Astrocyte (in vitro differentiated cells and primary cell): ENCODE measurements around the gene COA1. TPM values are rescaled to one million over a fixed set of nuclear protein-coding genes. Genes with fewer than 3 reads are reported as not detected.

Experiments
- DNase-seq: peaks from one replicate; pipeline ENCODE4 v3.0.0-alpha.2; 2010; ENCODE audit warnings: low read depth
- FAIRE-seq: peaks from 2 replicates; lab custom pipeline; 2011; peaks lifted over from hg19 to GRCh38; lab: Jason Lieb, UNC
- H2AFZ ChIP-seq: 2 replicates; pipeline ENCODE4 v1.6.0; 2012; ENCODE audit warnings: low read depth, low read length, inconsistent platforms
- H3K27ac ChIP-seq: 2 replicates; pipeline ENCODE4 v1.5.1; 2011; ENCODE audit warnings: low read depth, low read length, inconsistent platforms
- H3K27me3 ChIP-seq: 2 replicates; pipeline ENCODE4 v1.6.0; 2011; ENCODE audit warnings: low read length, inconsistent platforms; ENCODE audit not compliant: insufficient read depth
- H3K36me3 ChIP-seq: 2 replicates; pipeline ENCODE4 v1.5.1; 2011; ENCODE audit warnings: low read length, inconsistent platforms; ENCODE audit not compliant: insufficient read depth
- H3K4me1 ChIP-seq: 2 replicates; pipeline ENCODE4 v1.5.1; 2011; ENCODE audit warnings: low read length, inconsistent platforms; ENCODE audit not compliant: insufficient read depth
- H3K4me2 ChIP-seq: 2 replicates; pipeline ENCODE4 v1.6.0; 2012; ENCODE audit warnings: low read length, inconsistent platforms
- H3K4me3 ChIP-seq: 2 replicates; pipeline ENCODE4 v1.5.1; 2011; ENCODE audit warnings: low read depth, mild to moderate bottlenecking, low read length, inconsistent platforms; ENCODE audit not compliant: insufficient read depth
- H3K79me2 ChIP-seq: 2 replicates; pipeline ENCODE4 v1.6.0; 2012; ENCODE audit warnings: mild to moderate bottlenecking, low read length, inconsistent platforms; ENCODE audit not compliant: insufficient read depth
- H3K9ac ChIP-seq: 2 replicates; pipeline ENCODE4 v1.6.0; 2012; ENCODE audit warnings: mild to moderate bottlenecking, low read length, inconsistent platforms
- H3K9me3 ChIP-seq: 2 replicates; pipeline ENCODE4 v1.5.1; 2012; ENCODE audit warnings: low read depth, mild to moderate bottlenecking, low read length, inconsistent platforms; ENCODE audit not compliant: insufficient read depth
- H4K20me1 ChIP-seq: 2 replicates; pipeline ENCODE4 v1.6.0; 2012; ENCODE audit warnings: low read length, inconsistent platforms; ENCODE audit not compliant: insufficient read depth
- H3K27ac Mint-ChIP-seq: one replicate; pipeline ENCODE4 v1.8.0; 2021; ENCODE audit warnings: mild to moderate bottlenecking, mixed read lengths; ENCODE audit not compliant: unreplicated experiment
- H3K27me3 Mint-ChIP-seq: one replicate; pipeline ENCODE4 v1.8.0; 2021; ENCODE audit warnings: low read depth, mixed read lengths; ENCODE audit not compliant: unreplicated experiment
- H3K36me3 Mint-ChIP-seq: one replicate; pipeline ENCODE4 v1.8.0; 2021; ENCODE audit warnings: low read depth, mixed read lengths; ENCODE audit not compliant: unreplicated experiment
- H3K4me1 Mint-ChIP-seq: one replicate; pipeline ENCODE4 v1.8.0; 2021; ENCODE audit warnings: low read depth, mixed read lengths; ENCODE audit not compliant: unreplicated experiment
- H3K4me3 Mint-ChIP-seq: one replicate; pipeline ENCODE4 v1.8.0; 2021; ENCODE audit warnings: mild to moderate bottlenecking, moderate library complexity, mixed read lengths; ENCODE audit not compliant: unreplicated experiment
- H3K9me3 Mint-ChIP-seq: one replicate; pipeline ENCODE4 v1.8.0; 2021; ENCODE audit warnings: mild to moderate bottlenecking, mixed read lengths; ENCODE audit not compliant: unreplicated experiment
- CTCF ChIP-seq: IDR thresholded peaks from 2 replicates; pipeline ENCODE4 v1.5.1; 2011; ENCODE audit warnings: low read depth, mild to moderate bottlenecking, inconsistent platforms, low read length, moderate library complexity; ENCODE audit not compliant: insufficient read depth
- EZH2 ChIP-seq: IDR thresholded peaks from 2 replicates; pipeline ENCODE4 v1.6.1; 2012; ENCODE audit warnings: mild to moderate bottlenecking, low read length, inconsistent platforms; ENCODE audit not compliant: insufficient read depth
- total RNA-seq: library from RNA; stranded (reverse); gene quantifications from 2 replicates; pipeline ENCODE4 v1.2.1, GENCODE V29; 2021

The COA1 gene
- total RNA-seq, 1 donor from 2014 or later, result 47.0 TPM

- Mint-ChIP-seq H3K27ac (no peak overlapping the region), H3K27me3 (no peaks in the 10 kb centered on the region), H3K4me3 (no peak overlapping the region), H3K4me1 (peaks cover 16% of the 10 kb centered on the region), H3K9me3 (peaks cover 3% of the 10 kb centered on the region), H3K36me3 (peaks cover 20% of the 10 kb centered on the region)
- Histone ChIP-seq H3K4me3 (no peak overlapping the region), H3K27me3 (no peaks in the 10 kb centered on the region), H3K9me3 (no peaks in the 10 kb centered on the region), H4K20me1 (no peaks in the 10 kb centered on the region), H3K4me2 (no peak overlapping the region), H3K9ac (no peak overlapping the region), H3K4me1 (no peaks in the 10 kb centered on the region), H3K36me3 (no peaks in the 10 kb centered on the region), H3K27ac (no peak overlapping the region), H2AFZ (no peak overlapping the region), H3K79me2 (peaks cover 51% of the 10 kb centered on the region)
- DNase-seq, result no peak
- TF ChIP-seq CTCF, result no peak
- TF ChIP-seq EZH2, result no peak
- FAIRE-seq, result peak; percentile 82
Measured at GRCh38 chr7:43702974-43703373, 26.3 kb downstream of the COA1 start.

GRCh38 chr7:43701929-43702328 is 27.4 kb downstream of the COA1 start:
- no peak overlapping the region for H2AFZ ChIP-seq
- H3K27ac ChIP-seq, result no peak overlapping the region
- H3K9me3 ChIP-seq, result no peaks in the 10 kb centered on the region
- Mint-ChIP-seq H3K4me3 (no peak overlapping the region), H3K36me3 (peaks cover 11% of the 10 kb centered on the region), H3K27me3 (no peaks in the 10 kb centered on the region), H3K4me1 (peaks cover 19% of the 10 kb centered on the region), H3K9me3 (no peaks in the 10 kb centered on the region), H3K27ac (no peak overlapping the region)
- TF ChIP-seq EZH2, result no peak
- no peak for TF ChIP-seq CTCF
- H3K4me1 ChIP-seq, result peaks cover 5% of the 10 kb centered on the region
- H3K4me3 ChIP-seq, result no peak overlapping the region
- H3K79me2 ChIP-seq, result peaks cover 51% of the 10 kb centered on the region
- no peak overlapping the region for H3K4me2 ChIP-seq
- H3K36me3 ChIP-seq, result no peaks in the 10 kb centered on the region
- no peaks in the 10 kb centered on the region for H3K27me3 ChIP-seq
- H4K20me1 ChIP-seq, result no peaks in the 10 kb centered on the region
- H3K9ac ChIP-seq, result no peak overlapping the region
- FAIRE-seq (no peak), DNase-seq (no peak)

- H3K9me3 ChIP-seq, result no peaks in the 10 kb centered on the region
- no peaks in the 10 kb centered on the region for H3K36me3 ChIP-seq
- peaks cover 19% of the 10 kb centered on the region for H3K4me1 Mint-ChIP-seq
- H3K79me2 ChIP-seq, result peaks cover 53% of the 10 kb centered on the region
- no peaks in the 10 kb centered on the region for H3K27me3 Mint-ChIP-seq
- H2AFZ ChIP-seq, result no peak overlapping the region
- FAIRE-seq, result no peak
- H3K36me3 Mint-ChIP-seq, result peaks cover 11% of the 10 kb centered on the region
- H3K4me2 ChIP-seq, result no peak overlapping the region
- peaks cover 5% of the 10 kb centered on the region for H3K4me1 ChIP-seq
- H3K9me3 Mint-ChIP-seq, result no peaks in the 10 kb centered on the region
- peak overlapping the region; percentile 6 for H3K27ac Mint-ChIP-seq
- no peak overlapping the region for H3K9ac ChIP-seq
- H3K27ac ChIP-seq, result no peak overlapping the region
- peak overlapping the region; percentile 10 for H3K4me3 Mint-ChIP-seq
- no peaks in the 10 kb centered on the region for H3K27me3 ChIP-seq
- TF ChIP-seq EZH2 (no peak), CTCF (no peak)
- DNase-seq, result peak; percentile 21
- no peak overlapping the region for H3K4me3 ChIP-seq
- H4K20me1 ChIP-seq, result no peaks in the 10 kb centered on the region
Measured at GRCh38 chr7:43701500-43701854, 27.8 kb downstream of the COA1 start.
